HepG2 (cell line): ENCODE results near the gene MTMR3. TPM values are rescaled to one million over a fixed set of nuclear protein-coding genes. Genes with fewer than 3 reads are reported as not detected.

ENCODE experiments used
- DNMT1 ChIP-seq: sonication (generic); formaldehyde crosslinking; IDR thresholded peaks from 2 replicates; pipeline ENCODE4 v1.5.1; 2020; ENCODE audit warnings: mild to moderate bottlenecking, missing genetic modification reagents
- MXD4 ChIP-seq: IDR thresholded peaks from 2 replicates; pipeline ENCODE4 v1.6.1; 2016; ENCODE audit warnings: mild to moderate bottlenecking, missing biosample characterization, missing genetic modification reagents
- NONO ChIP-seq, 2 experiments: fragments of 450-650 bp in 1 of 2; sonication (generic) in 1 of 2; formaldehyde crosslinking in 1 of 2; IDR thresholded peaks in 1 of 2; conservative IDR thresholded peaks in 1 of 2; 2 replicates each; pipeline versions ENCODE4 v1.6.1 to v1.8.0; 2017 to 2022; ENCODE audit warnings: mild to moderate bottlenecking in 1 of 2, missing genetic modification reagents in 1 of 2, moderate library complexity in 1 of 2
- RARA ChIP-seq: IDR thresholded peaks from 2 replicates; pipeline ENCODE4 v1.6.1; 2016; ENCODE audit warnings: missing genetic modification reagents, missing compliant biosample characterization
- RBFOX2 ChIP-seq: fragments of 200-400 bp; formaldehyde crosslinking; IDR thresholded peaks from 2 replicates; pipeline ENCODE4 v1.6.1; 2017; ENCODE audit warnings: low read depth, mild to moderate bottlenecking, low read length
- SMAD1 ChIP-seq: sonication (generic); formaldehyde crosslinking; IDR thresholded peaks from 2 replicates; pipeline ENCODE4 v1.4.0; 2020; ENCODE audit warnings: missing genetic modification reagents, low read depth, mild to moderate bottlenecking, borderline replicate concordance
- TAF15 ChIP-seq: fragments of 200-400 bp; formaldehyde crosslinking; IDR thresholded peaks from one replicate; pipeline ENCODE4 v1.6.1; 2018; ENCODE audit warnings: mild to moderate bottlenecking, low read depth, low read length; ENCODE audit not compliant: poor library complexity, severe bottlenecking
- TBL1XR1 ChIP-seq: fragments of 150-350 bp; IDR thresholded peaks from 2 replicates; pipeline ENCODE4 v1.6.1; 2014; ENCODE audit warnings: borderline replicate concordance, low read length; ENCODE audit not compliant: partially characterized antibody
- TCF7L2 ChIP-seq: IDR thresholded peaks from 2 replicates; pipeline ENCODE4 v1.6.1; 2011; ENCODE audit warnings: mild to moderate bottlenecking, low read depth, low read length, moderate library complexity
- ZNF263 ChIP-seq: sonication (generic); formaldehyde crosslinking; IDR thresholded peaks from 2 replicates; pipeline ENCODE4 v1.4.0; 2020; ENCODE audit warnings: missing genetic modification reagents
- ZNF709 ChIP-seq: sonication (generic); formaldehyde crosslinking; IDR thresholded peaks from 2 replicates; pipeline ENCODE4 v1.5.0; 2020; ENCODE audit warnings: mild to moderate bottlenecking, missing genetic modification reagents
- polyA plus RNA-seq, 8 experiments: library from polyadenylated mRNA; depleted of rRNA in 3 of 8; stranded (reverse) in 7 of 8; unstranded in 1 of 8; fragments of >200 nt; fragmentation: Illumina TruSeq in 4 of 8; extraction: Trizol in 4 of 8; gene quantifications; 2 replicates each; pipeline versions ENCODE4 v1.2.1 to v1.2.3, GENCODE V29; 2011 to 2016; ENCODE audit warnings: low read depth in 4 of 8, missing spikeins in 1 of 8, mixed read lengths in 1 of 8; ENCODE audit not compliant: insufficient read depth in 1 of 8
- total RNA-seq, 5 experiments: library from RNA; depleted of rRNA; stranded (reverse); fragments of >200 nt; fragmentation: Illumina TruSeq; extraction: Trizol; gene quantifications; 2 replicates each; pipeline ENCODE4 v1.2.3, GENCODE V29; 2016; ENCODE audit warnings: low read depth in 1 of 5
- TF ChIP-seq, protein P1 (sequence below): sonication (generic); formaldehyde crosslinking; IDR thresholded peaks from 2 replicates; pipeline ENCODE4 v1.4.0; 2020; ENCODE audit warnings: missing genetic modification reagents, borderline replicate concordance
- TF ChIP-seq, protein P2 (sequence below): sonication (generic); formaldehyde crosslinking; IDR thresholded peaks from 2 replicates; pipeline ENCODE4 v1.4.0; 2020; ENCODE audit warnings: missing genetic modification reagents, borderline replicate concordance
- TF ChIP-seq, protein P3 (sequence below): sonication (generic); formaldehyde crosslinking; IDR thresholded peaks from 2 replicates; pipeline ENCODE4 v1.4.0; 2020; ENCODE audit warnings: mild to moderate bottlenecking, missing genetic modification reagents
- TF ChIP-seq, protein P4 (sequence below): sonication (generic); formaldehyde crosslinking; IDR thresholded peaks from 2 replicates; pipeline ENCODE4 v1.4.0; 2020; ENCODE audit warnings: missing genetic modification reagents, borderline replicate concordance
- TF ChIP-seq, protein P5 (sequence below): IDR thresholded peaks from 2 replicates; pipeline ENCODE4 v1.6.1; 2012; ENCODE audit warnings: low read length, improper control_type of control experiment
- TF ChIP-seq, protein P6 (sequence below): sonication (generic); formaldehyde crosslinking; IDR thresholded peaks from 2 replicates; pipeline ENCODE4 v1.4.0; 2020; ENCODE audit warnings: missing genetic modification reagents, low read depth, mild to moderate bottlenecking, borderline replicate concordance

Gene MTMR3
- total and polyA plus RNA-seq, 2 of the 13 experiments (the other 11 are each of a cell fraction or from before 2014, with no cell fraction given) = 12.6 to 24.8 TPM

DNA sequence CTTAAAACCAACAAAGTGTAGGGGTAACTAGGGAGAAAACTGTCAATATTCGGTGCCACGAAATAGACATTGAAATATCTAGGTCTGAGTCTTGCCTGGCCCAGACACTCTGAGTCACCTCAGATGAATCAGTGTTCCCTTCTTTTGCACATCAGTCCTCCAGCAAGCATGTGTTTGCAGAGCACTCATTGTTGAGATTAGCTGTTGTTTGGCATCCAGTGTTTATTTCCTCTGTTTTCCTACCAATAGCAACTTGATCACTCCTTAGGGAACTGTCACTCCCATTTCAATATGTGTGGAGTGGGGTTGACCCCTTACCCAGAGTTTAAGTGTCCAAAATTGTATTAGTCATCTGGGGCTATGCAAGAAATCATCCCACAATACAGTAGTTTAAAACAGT lies 40.2 kb upstream of the MTMR3 start (continued):
- TF ChIP-seq, protein P1, sequence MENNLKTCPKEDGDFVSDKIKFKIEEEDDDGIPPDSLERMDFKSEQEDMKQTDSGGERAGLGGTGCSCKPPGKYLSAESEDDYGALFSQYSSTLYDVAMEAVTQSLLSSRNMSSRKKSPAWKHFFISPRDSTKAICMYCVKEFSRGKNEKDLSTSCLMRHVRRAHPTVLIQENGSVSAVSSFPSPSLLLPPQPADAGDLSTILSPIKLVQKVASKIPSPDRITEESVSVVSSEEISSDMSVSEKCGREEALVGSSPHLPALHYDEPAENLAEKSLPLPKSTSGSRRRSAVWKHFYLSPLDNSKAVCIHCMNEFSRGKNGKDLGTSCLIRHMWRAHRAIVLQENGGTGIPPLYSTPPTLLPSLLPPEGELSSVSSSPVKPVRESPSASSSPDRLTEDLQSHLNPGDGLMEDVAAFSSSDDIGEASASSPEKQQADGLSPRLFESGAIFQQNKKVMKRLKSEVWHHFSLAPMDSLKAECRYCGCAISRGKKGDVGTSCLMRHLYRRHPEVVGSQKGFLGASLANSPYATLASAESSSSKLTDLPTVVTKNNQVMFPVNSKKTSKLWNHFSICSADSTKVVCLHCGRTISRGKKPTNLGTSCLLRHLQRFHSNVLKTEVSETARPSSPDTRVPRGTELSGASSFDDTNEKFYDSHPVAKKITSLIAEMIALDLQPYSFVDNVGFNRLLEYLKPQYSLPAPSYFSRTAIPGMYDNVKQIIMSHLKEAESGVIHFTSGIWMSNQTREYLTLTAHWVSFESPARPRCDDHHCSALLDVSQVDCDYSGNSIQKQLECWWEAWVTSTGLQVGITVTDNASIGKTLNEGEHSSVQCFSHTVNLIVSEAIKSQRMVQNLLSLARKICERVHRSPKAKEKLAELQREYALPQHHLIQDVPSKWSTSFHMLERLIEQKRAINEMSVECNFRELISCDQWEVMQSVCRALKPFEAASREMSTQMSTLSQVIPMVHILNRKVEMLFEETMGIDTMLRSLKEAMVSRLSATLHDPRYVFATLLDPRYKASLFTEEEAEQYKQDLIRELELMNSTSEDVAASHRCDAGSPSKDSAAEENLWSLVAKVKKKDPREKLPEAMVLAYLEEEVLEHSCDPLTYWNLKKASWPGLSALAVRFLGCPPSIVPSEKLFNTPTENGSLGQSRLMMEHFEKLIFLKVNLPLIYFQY (CRISPR knock-in tag) = no peak
- no peak for TF ChIP-seq TCF7L2
- TF ChIP-seq RARA (CRISPR knock-in tag) = 0 out of 2 replicates have a peak, but pooled peaks have one; percentile 15
- TF ChIP-seq RBFOX2 = no peak
- TF ChIP-seq, protein P2, sequence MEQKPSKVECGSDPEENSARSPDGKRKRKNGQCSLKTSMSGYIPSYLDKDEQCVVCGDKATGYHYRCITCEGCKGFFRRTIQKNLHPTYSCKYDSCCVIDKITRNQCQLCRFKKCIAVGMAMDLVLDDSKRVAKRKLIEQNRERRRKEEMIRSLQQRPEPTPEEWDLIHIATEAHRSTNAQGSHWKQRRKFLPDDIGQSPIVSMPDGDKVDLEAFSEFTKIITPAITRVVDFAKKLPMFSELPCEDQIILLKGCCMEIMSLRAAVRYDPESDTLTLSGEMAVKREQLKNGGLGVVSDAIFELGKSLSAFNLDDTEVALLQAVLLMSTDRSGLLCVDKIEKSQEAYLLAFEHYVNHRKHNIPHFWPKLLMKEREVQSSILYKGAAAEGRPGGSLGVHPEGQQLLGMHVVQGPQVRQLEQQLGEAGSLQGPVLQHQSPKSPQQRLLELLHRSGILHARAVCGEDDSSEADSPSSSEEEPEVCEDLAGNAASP (CRISPR knock-in tag) = no peak
- no peak for TF ChIP-seq TBL1XR1
- no peak for TF ChIP-seq DNMT1 (CRISPR knock-in tag)
- TF ChIP-seq, protein P3, sequence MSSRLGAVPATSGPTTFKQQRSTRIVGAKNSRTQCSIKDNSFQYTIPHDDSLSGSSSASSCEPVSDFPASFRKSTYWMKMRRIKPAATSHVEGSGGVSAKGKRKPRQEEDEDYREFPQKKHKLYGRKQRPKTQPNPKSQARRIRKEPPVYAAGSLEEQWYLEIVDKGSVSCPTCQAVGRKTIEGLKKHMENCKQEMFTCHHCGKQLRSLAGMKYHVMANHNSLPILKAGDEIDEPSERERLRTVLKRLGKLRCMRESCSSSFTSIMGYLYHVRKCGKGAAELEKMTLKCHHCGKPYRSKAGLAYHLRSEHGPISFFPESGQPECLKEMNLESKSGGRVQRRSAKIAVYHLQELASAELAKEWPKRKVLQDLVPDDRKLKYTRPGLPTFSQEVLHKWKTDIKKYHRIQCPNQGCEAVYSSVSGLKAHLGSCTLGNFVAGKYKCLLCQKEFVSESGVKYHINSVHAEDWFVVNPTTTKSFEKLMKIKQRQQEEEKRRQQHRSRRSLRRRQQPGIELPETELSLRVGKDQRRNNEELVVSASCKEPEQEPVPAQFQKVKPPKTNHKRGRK (CRISPR knock-in tag) = no peak
- TF ChIP-seq ZNF263 (CRISPR knock-in tag) = peak; percentile 84
- TF ChIP-seq MXD4 = no peak
- TF ChIP-seq, protein P4, sequence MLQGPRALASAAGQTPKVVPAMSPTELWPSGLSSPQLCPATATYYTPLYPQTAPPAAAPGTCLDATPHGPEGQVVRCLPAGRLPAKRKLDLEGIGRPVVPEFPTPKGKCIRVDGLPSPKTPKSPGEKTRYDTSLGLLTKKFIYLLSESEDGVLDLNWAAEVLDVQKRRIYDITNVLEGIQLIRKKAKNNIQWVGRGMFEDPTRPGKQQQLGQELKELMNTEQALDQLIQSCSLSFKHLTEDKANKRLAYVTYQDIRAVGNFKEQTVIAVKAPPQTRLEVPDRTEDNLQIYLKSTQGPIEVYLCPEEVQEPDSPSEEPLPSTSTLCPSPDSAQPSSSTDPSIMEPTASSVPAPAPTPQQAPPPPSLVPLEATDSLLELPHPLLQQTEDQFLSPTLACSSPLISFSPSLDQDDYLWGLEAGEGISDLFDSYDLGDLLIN (CRISPR knock-in tag) = no peak
- TF ChIP-seq SMAD1 (CRISPR knock-in tag) = no peak
- TF ChIP-seq TAF15 = no peak
- no peak for TF ChIP-seq NONO (IDR thresholded peaks at IDR 0.05)
- no peak for TF ChIP-seq NONO (CRISPR knock-in tag; conservative IDR thresholded peaks at IDR 0.05)
- TF ChIP-seq, protein P5, sequence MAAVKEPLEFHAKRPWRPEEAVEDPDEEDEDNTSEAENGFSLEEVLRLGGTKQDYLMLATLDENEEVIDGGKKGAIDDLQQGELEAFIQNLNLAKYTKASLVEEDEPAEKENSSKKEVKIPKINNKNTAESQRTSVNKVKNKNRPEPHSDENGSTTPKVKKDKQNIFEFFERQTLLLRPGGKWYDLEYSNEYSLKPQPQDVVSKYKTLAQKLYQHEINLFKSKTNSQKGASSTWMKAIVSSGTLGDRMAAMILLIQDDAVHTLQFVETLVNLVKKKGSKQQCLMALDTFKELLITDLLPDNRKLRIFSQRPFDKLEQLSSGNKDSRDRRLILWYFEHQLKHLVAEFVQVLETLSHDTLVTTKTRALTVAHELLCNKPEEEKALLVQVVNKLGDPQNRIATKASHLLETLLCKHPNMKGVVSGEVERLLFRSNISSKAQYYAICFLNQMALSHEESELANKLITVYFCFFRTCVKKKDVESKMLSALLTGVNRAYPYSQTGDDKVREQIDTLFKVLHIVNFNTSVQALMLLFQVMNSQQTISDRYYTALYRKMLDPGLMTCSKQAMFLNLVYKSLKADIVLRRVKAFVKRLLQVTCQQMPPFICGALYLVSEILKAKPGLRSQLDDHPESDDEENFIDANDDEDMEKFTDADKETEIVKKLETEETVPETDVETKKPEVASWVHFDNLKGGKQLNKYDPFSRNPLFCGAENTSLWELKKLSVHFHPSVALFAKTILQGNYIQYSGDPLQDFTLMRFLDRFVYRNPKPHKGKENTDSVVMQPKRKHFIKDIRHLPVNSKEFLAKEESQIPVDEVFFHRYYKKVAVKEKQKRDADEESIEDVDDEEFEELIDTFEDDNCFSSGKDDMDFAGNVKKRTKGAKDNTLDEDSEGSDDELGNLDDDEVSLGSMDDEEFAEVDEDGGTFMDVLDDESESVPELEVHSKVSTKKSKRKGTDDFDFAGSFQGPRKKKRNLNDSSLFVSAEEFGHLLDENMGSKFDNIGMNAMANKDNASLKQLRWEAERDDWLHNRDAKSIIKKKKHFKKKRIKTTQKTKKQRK = no peak
- TF ChIP-seq ZNF709 (CRISPR knock-in tag) = no peak
- TF ChIP-seq, protein P6, sequence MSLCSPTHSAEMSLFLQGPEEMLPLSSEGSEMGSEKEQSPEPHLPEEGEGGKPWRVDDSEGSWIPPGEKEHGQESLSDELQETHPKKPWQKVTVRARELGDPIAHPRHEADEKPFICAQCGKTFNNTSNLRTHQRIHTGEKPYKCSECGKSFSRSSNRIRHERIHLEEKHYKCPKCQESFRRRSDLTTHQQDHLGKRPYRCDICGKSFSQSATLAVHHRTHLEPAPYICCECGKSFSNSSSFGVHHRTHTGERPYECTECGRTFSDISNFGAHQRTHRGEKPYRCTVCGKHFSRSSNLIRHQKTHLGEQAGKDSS = peak; percentile 66; the same call in 1 of the 2 replicates
